Loucy (cell line): ENCODE measurements around the gene EFCAB7.

Experiments
- H2AFZ ChIP-seq: fragments of 200-600 bp; sonication (generic); 2 replicates; pipeline ENCODE4 v1.6.0; 2016; ENCODE audit warnings: antibody characterized with exemption, mild to moderate bottlenecking, low read length, moderate library complexity
- H3F3A ChIP-seq: fragments of 200-600 bp; 2 replicates; pipeline ENCODE4 v1.6.0; 2016; ENCODE audit warnings: antibody characterized with exemption, low read depth, mild to moderate bottlenecking
- H3K27me3 ChIP-seq: fragments of 200-600 bp; sonication (generic); 2 replicates; pipeline ENCODE4 v1.6.1; 2014; ENCODE audit warnings: low read length, mild to moderate bottlenecking; ENCODE audit not compliant: insufficient read depth, poor library complexity, severe bottlenecking
- H3K36me3 ChIP-seq: fragments of 200-600 bp; sonication (generic); 2 replicates; pipeline ENCODE4 v1.6.1; 2016; ENCODE audit warnings: low read length; ENCODE audit not compliant: insufficient read depth
- H3K4me1 ChIP-seq: fragments of 200-600 bp; sonication (generic); 2 replicates; pipeline ENCODE4 v1.5.1; 2014; ENCODE audit warnings: low read length, mild to moderate bottlenecking; ENCODE audit not compliant: insufficient read depth, poor library complexity, severe bottlenecking
- H3K4me2 ChIP-seq: fragments of 200-600 bp; sonication (generic); 2 replicates; pipeline ENCODE4 v1.6.0; 2014; ENCODE audit warnings: antibody characterized with exemption, low read length, low read depth, mild to moderate bottlenecking; ENCODE audit not compliant: poor library complexity, severe bottlenecking
- H3K4me3 ChIP-seq: fragments of 200-600 bp; sonication (generic); 2 replicates; pipeline ENCODE4 v1.5.1; 2014; ENCODE audit warnings: low read length, mild to moderate bottlenecking, mixed read lengths; ENCODE audit not compliant: poor library complexity, severe bottlenecking
- H3K79me2 ChIP-seq: fragments of 200-600 bp; sonication (generic); 2 replicates; pipeline ENCODE4 v1.6.1; 2014; ENCODE audit warnings: low read length; ENCODE audit not compliant: insufficient read depth
- H3K9ac ChIP-seq: fragments of 200-600 bp; sonication (generic); 2 replicates; pipeline ENCODE4 v1.6.0; 2014; ENCODE audit warnings: mild to moderate bottlenecking, low read depth, low read length, moderate library complexity; ENCODE audit not compliant: poor library complexity, severe bottlenecking
- H3K9me2 ChIP-seq: fragments of 200-600 bp; sonication (generic); replicated peaks from 2 replicates; pipeline ENCODE4 v1.6.1; 2016; ENCODE audit warnings: low read depth, low read length, mixed read lengths
- H3K9me3 ChIP-seq: fragments of 200-600 bp; sonication (generic); 2 replicates; pipeline ENCODE4 v1.6.1; 2014; ENCODE audit warnings: mild to moderate bottlenecking, antibody characterized with exemption, low read length, low read depth; ENCODE audit not compliant: insufficient read depth
- H4K20me1 ChIP-seq: fragments of 200-600 bp; sonication (generic); 2 replicates; pipeline ENCODE4 v1.6.0; 2014; ENCODE audit warnings: antibody characterized with exemption, low read length, mild to moderate bottlenecking; ENCODE audit not compliant: insufficient read depth, poor library complexity, severe bottlenecking
- CTCF ChIP-seq: fragments of 200-600 bp; sonication (generic); conservative IDR thresholded peaks from 2 replicates; pipeline ENCODE4 v1.5.1; 2014; ENCODE audit warnings: mild to moderate bottlenecking, antibody characterized with exemption, low read length
- EZH2phosphoT487 ChIP-seq: fragments of 200-600 bp; IDR thresholded peaks from 2 replicates; pipeline ENCODE4 v1.6.1; 2018; ENCODE audit warnings: antibody characterized with exemption, mild to moderate bottlenecking, moderate library complexity, borderline replicate concordance

Gene EFCAB7

DNA sequence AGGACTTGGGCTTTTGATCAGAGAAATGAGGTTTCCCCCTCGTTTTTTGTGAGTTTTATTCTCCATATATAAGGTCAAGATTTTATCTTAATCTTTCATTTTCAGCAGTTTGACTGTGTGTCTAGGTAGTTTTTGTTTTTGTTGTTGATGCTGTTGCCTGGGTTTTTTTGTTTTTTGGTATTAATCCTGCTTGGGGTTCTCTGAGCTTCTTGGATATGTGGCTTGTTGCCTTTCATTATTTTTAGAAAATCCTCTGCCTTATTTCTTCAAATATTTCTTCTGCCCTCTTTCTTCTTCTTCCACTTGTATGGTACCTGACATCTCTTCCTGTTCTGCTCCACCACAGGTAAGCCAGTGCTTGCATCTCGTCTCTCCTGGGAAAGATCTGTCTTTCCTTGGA, 25.0 kb downstream of the EFCAB7 start:
- no peaks in the 10 kb centered on the region for H3F3A ChIP-seq
- no peak overlapping the region for H3K9ac ChIP-seq
- no peak overlapping the region for H3K4me3 ChIP-seq
- H3K27me3 ChIP-seq: no peaks in the 10 kb centered on the region
- no peaks in the 10 kb centered on the region for H4K20me1 ChIP-seq
- H3K79me2 ChIP-seq: no peaks in the 10 kb centered on the region
- no peaks in the 10 kb centered on the region for H3K9me2 ChIP-seq
- no peaks in the 10 kb centered on the region for H3K9me3 ChIP-seq
- no peak overlapping the region for H2AFZ ChIP-seq
- no peak for TF ChIP-seq EZH2phosphoT487
- TF ChIP-seq CTCF: no peak
- no peak overlapping the region for H3K4me2 ChIP-seq
- H3K4me1 ChIP-seq: no peaks in the 10 kb centered on the region
- H3K36me3 ChIP-seq: no peaks in the 10 kb centered on the region

GRCh38 chr1:63548877-63549276, 25.6 kb downstream of the EFCAB7 start:
- Histone ChIP-seq H3K36me3 (no peaks in the 10 kb centered on the region), H4K20me1 (no peaks in the 10 kb centered on the region), H3K9me2 (no peaks in the 10 kb centered on the region), H2AFZ (no peak overlapping the region), H3K27me3 (no peaks in the 10 kb centered on the region), H3K9ac (no peak overlapping the region), H3K79me2 (no peaks in the 10 kb centered on the region), H3K4me1 (no peaks in the 10 kb centered on the region), H3K4me2 (no peak overlapping the region), H3F3A (no peaks in the 10 kb centered on the region), H3K4me3 (no peak overlapping the region), H3K9me3 (no peaks in the 10 kb centered on the region)
- no peak for TF ChIP-seq EZH2phosphoT487
- no peak for TF ChIP-seq CTCF

DNA sequence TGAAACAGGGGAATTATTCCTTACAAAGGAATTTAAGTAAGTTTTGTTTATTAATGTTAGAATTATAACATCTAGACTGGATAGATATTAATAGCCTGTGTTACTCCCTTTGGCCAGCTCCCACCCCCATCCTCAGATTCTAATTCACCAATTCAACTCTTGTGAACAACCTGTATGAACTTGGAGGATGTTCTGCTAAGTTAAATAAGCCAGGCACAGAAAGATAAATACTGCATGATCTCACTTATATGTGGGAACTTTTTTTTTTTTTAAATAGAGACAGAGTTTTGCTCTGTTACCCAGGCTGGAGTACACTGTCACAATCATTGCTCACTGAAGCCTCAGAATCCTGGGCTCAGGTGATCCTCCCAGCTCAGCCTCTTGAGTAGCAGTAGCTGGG, 32.2 kb downstream of the EFCAB7 start:
- Histone ChIP-seq H3K79me2 (no peaks in the 10 kb centered on the region), H3F3A (no peaks in the 10 kb centered on the region), H3K4me2 (no peak overlapping the region), H3K27me3 (no peaks in the 10 kb centered on the region), H4K20me1 (no peaks in the 10 kb centered on the region), H2AFZ (no peak overlapping the region), H3K9ac (no peak overlapping the region), H3K4me3 (no peak overlapping the region), H3K36me3 (no peaks in the 10 kb centered on the region), H3K9me2 (no peaks in the 10 kb centered on the region), H3K4me1 (no peaks in the 10 kb centered on the region), H3K9me3 (no peaks in the 10 kb centered on the region)
- TF ChIP-seq CTCF (no peak), EZH2phosphoT487 (no peak)
